Cerebellar nuclear complex (tissue), 1 donor: ENCODE results near the gene DUSP14.
A peak's percentile ranks its signal among the peaks of the same experiment; 100 is the strongest.
"Not testable (repeated sequence)": the region's sequence is repeated elsewhere in the genome, so short reads cannot be mapped to it uniquely, and the experiment has no call there.

Source experiments
- DNase-seq, 2 experiments: peaks; one replicate each; lab custom pipeline; 2025; lab: John Stamatoyannopoulos, UW

DUSP14 gene, protein sequence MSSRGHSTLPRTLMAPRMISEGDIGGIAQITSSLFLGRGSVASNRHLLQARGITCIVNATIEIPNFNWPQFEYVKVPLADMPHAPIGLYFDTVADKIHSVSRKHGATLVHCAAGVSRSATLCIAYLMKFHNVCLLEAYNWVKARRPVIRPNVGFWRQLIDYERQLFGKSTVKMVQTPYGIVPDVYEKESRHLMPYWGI

DNA sequence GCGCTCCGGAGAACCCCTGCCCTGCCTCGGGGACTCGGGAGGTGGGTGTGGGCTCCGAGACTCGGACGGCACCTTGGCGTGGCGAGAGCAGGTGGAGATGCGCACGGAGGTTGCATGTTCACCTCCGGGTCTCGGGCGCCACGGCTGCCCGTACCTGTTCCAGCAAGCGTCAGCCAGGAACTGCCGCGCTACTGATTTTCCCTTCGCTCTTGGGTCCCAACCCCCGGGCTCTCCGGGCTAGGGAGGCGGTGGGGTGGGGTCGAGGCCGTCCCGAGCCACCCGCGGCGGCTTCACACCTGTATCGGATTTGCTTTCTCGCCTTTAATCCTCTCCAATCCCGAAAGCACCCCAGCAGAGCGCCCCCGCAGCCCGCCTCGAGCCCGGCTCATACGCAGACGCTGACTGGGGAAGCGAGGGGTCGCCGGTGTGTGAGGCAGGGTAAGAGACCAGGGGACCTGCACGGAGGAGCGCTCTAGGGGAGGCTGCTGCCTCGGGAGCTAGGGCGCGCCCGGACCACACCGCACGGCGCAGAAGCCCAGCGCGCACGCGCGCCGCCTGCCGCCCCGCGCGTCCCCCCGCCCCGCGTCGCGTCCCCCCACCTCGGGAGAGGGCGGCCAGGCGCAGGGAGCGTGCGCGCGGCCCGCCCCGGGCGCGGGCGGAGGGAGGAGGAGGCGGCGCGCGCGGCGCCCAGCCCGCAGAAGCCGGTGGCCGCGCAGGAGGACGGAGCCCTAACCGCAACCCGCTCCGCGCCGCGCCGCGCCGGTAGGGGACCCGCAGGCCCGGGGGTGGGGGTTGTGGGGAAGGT lies at the start of gene DUSP14:
Gene DUSP14 (plus strand): TSS at position 695 of the 805 bp plus-strand sequence. CDS start 22,382 bp downstream, outside the sequence.
- peak in 1 of 2 experiments; percentile 24 for DNase-seq

DNA sequence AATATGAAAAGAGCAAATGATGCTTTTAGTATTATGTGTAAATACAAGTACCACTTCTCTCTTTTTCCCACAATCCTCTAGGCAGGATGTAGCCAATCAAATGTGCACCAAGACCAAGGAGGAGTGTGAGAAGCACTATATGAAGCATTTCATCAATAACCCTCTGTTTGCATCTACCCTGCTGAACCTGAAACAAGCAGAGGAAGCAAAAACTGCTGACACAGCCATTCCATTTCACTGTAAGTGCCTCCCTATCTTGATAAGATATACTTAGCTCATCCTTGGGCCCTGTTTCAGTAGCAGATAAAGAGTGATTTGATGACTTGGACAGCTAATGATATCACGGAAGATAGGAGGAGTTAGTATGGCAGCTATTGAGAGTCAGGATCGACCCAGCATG lies 49.3 kb upstream of the DUSP14 start:
- DNase-seq, result no peak

DNA sequence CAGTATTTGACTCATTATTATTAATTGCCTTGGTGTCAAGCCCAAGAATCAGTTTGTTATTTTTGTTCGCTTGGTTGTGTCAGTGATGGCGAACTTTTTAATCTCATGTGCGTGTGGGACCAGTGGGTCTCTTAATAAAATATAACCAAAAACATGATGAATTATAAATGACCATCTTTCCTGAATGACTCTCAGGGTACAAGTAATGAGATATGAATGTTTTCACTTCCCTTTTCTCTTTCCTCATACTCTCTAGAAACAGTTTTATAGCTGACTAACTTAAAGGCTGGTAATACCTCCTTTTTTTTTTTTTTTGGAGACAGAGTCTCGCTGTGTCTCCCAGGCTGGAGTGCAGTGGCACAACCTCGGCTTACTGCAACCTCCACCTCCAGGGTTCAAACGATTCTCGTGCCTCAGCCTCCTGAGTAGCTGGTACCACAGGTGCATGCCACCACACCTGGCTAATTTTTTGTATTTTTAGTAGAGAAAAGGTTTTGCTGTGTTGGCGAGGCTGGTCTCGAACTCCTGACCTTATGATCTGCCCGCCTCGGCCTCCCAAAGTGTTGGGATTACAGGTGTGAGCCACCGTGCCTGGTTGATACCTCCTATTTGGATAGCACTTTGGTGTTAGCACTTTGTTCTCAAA lies 48.2 kb upstream of the DUSP14 start:
- DNase-seq, result not testable (repeated sequence)

DNA sequence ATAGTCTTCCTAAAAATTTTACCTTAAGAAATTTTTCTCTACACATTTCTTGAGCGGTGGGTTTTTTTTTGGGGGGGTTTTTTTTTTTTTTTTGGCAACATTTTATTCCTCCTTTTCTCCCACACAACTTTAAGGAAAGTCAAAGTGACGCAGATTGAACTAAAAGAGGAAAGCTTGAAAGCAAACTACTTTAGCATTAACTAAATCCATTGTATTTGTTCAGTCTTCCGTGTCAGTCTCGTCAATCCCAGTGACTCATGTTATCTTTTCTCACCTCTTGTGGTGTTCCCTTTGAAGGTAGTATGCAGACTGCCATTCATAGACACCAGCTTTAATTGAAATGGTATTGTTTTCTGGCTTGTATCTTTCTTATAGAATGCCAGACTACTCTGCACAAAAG lies 43.7 kb upstream of the DUSP14 start:
- DNase-seq, result no peak

DNA sequence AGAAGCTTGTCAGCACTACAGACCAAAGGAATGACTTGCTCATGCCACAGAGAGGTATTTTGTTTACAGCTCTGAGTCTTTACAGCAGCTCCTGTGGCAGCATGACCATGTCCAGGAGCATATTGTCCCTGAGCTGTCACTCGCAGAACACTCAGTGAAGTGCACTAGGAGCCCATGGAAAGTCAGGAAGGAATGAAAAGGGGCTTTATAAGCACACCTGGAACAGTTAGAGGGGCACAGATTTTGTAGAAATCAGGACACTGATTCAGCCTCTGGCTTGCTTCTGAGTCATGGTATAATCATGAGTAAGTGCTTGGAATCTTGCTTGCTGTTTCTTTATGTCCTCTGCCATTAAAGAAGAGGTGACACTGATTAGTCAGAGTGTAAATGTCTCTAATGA lies 42.0 kb upstream of the DUSP14 start:
- DNase-seq, result no peak

DNA sequence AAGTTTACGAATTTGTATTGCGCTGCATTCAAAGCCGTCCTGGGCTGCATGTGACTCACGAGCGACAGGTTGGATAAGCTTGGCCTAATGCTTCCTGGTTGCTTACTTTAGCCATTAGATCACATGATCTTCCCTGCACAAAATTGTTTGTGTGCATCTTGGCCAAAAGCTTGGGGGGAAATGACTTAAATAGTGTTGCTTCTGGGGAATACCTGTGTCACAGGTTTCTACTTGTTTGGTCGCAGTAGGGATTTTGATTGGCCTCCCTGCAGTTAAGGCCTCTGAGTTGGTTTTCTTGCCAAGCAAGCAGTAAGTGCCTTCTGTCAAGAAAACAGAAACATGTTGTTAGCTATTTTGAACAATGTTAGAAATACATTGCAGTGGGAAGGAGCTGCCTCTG lies 39.6 kb upstream of the DUSP14 start:
- peak in 1 of 2 experiments; percentile 4 for DNase-seq

DNA sequence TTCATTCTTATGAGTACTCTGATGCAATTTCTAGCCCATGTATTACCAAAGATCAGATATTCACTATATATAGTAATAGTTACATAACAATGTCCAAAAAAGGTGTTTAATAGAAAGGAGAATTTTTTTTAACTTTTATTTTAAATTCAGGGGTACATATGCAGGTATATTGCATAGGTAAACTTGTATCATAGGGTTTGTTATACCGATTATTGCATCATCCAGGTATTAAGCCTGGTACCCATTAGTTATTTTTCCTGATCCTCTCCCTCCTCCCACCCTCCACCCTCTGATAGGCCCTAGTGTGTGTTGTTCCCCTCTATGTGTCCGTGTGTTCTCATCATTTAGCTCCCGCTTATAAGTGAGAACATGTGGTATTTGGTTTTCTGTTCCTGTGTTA lies 31.9 kb upstream of the DUSP14 start:
- DNase-seq, result not testable (repeated sequence)

DNA sequence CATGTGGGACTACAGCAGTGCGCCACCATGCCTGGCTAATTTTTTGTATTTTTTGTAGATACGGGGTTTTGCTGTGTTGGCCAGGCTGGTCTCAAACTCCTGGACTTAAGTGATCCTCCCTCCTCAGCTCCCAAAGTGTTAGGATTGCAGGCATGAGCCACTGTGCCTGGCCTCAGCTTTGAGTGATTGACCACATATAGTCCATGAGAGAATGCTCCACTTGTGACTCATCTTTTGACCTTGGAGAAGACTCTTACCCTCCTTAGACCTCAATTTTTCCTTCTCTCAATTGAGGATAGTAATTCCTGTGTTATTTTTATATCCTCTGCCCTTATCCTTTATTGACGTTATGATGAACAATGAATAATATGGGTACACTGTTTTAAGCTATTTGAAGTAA lies 30.9 kb upstream of the DUSP14 start:
- DNase-seq, result no peak

DNA sequence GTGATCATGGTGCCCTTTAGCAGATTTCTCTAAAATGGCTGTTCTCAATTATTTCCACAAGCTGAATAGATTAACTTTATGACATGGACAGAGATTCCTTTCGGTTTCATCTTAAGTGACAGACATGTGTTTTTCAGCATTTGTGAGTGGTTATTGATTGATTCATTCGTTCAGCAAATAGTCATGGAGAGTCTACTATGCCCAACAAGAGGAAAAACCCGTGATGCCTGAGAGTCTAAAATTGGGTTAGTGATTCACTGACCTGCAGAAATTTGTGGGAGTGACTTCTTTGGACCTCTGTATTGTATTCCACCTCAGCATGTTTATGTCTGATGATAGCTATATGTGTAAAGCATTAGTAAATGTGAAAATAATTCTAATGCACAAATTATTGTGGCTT lies 28.0 kb upstream of the DUSP14 start:
- no peak for DNase-seq

DNA sequence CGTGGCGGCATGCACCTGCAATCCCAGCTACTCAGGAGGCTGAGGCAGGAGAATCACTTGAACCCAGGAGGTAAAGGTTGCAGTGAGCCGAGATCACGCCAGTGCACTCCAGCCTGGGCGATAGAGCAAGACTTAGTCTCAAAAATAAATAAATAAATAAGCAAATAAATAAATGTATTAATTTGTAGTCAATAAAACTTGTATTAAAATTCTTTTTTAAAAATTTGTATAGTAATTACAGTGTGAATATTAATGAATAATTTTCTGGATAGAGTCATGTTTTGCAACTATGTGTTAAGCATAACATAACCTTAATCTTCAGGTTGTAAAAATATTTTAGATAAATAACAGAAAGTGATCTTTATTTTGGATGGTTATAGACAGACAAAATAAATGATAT lies 27.2 kb upstream of the DUSP14 start:
- no peak for DNase-seq

DNA sequence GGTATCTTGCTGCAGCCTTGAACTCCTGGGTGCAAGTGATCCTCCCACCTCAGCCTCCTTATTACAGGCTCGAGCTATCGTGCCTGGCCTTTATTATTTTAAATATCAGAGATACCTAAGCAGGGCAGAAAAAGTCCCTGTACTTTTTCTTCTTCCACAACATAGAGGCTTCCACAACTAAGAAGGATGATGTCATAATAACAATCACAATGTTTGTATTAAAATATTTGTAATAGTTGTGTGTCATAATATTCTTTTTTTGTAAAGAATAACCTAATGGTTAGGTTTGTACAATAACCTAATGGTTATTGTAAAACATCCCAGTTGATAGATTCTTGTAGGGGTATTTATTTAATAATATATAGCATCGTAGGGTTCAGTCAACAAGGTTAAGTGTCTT lies 26.7 kb upstream of the DUSP14 start:
- DNase-seq, result no peak

DNA sequence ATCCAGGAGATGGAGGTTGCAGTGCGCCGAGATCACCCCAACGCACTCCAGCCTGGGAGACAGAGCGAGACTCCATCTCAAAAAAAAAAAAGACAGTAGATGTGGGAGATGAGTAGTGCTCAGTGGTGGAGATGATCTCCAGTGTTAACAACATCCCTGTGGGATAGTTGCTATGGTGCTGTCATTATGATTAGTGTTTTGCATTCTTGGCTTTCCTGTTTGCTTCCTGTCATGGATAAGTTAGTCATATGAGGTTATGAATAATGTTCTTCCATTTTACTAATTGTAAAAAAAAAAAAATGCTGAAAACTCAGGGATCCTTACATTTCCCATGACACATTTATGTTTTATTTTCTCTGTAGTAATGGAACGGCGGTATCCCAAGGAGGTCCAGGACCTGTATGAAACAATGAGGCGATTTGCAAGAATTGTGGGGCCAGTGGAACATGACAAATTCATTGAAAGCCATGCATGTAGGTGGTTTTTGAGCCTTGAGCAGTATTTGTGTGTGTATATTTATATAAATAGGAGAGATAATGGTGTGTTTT lies 24.5 kb upstream of the DUSP14 start:
- DNase-seq, result no peak

DNA sequence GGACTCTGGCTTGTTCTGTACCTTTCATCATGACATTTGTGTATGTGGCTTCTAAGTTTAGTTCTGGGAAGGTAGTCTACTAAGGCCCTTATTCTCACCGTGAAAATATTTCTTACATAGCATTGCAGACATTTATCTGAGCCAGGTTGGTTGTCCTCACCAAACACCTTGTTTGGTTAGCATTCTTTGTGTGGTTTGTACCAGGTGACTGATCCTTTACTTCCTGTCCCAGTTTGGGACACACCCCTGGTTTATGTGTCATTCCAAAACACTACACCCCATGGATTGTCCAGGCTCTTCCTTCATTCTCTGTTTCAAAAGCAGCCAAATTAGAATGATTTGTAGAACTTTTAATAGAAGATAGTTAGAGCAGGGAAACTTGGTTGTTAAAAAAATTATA lies 23.2 kb upstream of the DUSP14 start:
- no peak for DNase-seq

DNA sequence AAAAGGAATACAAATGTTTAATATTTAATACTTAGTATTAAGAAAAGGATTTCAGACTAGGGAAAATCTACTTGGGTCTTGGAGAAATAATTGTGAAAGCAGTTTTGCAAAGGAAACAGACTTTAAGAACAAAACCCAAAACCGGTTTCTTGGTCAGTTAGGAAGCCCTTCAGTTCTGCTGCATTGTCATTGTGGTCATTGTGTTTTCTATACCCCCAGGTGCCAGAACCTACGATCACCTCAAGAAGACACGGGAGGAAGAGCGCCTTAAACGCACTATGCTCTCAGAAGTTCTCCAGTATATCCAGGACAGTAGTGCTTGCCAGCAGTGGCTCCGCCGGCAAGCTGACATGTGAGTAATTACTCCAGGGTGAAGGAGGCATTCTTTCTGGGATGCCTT lies 19.5 kb upstream of the DUSP14 start:
- DNase-seq, result no peak

DNA sequence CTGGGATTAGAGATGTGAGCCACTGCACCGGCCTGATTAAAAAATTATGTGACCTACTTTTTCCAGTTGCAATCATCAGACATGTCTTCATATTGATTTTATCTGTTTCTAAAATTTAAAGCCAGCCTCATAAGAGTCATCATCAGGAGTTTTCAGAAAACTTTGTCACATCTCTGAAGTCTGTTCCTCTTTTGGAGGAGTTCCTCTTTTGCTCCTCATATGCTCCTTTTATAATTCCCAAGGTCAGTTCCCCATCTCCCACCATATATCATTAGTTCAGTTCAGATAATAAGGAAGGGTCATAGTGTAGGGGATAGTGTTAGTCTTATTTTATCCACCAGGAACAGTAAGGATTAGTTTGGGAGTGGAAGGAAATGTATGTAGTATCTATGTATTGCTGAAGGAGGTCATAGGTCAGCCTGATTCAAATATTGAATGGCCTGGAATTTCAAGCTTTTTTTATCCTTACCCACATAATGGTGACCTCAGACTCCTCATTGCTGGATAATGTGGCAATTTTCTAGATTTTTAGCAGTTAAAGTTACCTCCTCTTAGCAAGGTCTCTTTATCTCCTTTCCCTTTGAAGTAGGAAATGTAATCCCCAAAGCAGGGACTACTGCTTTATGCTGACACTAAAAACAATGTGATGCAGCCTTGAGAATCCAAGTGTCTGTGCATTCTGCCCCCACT lies 13.8 kb upstream of the DUSP14 start:
- no peak for DNase-seq

DNA sequence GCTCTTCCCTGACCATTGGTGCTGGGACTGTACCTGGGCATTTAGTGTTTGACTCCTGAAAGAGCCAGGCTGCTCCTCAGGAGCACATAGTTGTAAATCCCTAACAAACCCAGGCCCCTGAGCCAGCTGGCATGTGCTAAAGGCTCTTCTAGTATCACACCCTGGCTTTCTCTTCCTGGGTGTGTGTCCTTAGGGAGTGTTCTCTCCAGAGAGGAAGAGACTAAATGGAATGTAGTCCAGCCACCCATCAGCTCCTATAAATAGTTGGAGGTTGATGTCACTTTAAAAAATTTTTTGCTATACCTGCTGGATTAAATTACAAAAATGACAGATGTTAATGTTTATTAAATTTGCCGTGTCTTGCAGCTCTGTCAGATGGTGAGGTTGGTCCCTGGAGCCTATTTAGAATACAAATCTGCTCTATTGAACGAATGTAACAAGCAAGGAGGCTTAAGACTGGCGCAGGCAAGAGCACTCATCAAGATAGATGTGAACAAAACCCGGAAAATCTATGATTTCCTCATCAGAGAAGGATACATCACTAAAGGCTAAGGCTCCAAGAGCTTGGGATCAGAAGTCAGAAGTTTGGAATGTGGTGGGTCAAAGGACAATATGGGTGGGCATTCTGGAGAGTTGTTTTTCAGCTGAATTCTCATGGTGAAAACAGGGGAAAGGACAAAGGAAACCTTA lies 13.1 kb upstream of the DUSP14 start:
- DNase-seq, result no peak

DNA sequence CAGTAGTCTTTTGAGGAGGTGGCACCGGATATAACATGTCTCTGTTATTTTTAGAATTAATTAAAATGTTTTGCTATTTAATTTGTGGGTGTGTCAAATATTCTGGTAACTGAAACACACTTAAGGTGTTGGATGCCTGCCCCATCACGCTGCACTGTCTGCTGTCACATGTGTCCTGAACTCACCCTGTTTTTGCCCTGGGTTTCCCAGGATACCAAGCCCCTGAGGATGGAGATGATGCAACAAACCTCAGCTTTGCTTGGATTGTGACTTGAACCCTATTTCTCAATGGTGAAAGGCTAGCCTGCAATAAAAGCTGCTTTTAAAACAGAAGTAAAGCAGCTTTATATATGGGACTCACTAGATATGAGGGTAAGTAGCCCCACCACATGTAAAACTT lies 11.5 kb upstream of the DUSP14 start:
- no peak for DNase-seq

DNA sequence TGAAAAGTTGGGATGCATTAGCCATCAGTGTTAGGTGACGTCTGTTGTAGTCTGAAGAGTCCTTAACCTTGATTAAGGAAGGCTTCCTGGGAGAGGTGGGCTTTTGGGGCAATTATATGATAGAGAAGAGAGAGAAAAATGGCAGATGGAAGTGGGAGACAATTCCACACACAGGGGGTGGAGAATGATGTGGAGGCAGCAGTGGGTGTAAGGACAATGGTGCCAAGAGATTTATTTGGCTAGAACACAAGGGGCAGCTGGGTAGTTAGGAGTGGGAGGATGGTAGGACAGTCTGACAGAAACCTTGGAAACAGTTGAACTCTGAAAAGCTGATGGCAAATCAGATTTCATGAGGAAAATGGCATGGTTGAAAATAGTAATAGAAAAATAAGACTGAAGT lies 10.7 kb upstream of the DUSP14 start:
- DNase-seq, result no peak

DNA sequence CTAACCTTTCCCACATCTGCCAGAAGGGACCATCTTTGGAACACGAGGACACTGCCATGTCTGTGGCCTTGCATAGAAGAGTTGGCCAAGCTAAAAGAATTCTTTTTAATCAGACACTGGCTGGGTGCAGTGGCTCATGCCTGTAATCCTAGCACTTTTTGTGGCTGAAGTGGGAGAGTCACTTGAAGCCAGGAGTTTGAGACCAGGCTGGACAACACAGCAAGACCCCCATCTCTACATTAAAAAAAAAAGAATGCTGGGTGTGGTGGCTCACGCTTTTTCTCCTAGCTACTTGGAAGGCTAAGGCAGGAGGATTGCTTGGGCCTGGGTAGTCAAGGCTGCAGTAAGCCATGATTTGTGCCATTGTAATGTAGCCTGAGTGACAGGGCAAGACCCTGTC lies 9.3 kb upstream of the DUSP14 start:
- DNase-seq, result no peak

DNA sequence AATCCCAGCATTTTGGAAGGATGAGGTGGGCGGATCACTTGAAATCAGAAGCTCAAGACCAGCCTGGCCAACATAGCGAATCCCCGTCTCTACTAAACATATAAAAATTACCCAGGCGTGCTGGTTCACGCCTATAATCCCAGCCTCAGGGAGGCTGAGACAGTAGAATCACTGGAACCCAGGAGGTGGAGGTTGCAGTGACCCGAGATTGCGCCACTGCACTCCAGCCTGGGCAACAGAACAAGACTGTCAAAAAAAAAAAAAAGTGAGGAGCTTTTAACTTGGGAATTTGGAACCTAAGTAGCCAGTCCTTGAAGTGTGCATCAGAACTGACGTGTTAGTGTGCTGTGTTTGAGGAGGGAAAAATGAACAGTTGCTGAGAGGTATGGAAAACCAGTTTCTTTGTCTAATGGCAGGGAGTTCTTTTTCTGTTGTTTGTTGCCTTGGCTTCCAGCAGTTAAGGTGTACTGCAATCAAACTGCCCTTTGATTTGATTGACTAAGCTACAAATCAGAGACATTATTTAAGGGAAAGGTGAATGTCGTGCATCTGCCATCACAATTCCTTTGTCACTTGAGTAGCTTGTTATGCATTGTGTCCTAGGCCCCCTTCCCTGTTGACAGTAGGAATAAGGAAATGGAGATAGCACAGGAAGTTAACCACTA lies 8.6 kb upstream of the DUSP14 start:
- no peak for DNase-seq
